Suppressor macrophage treated with lipopolysaccharide for 4 hours (primary cell): Measurements from ENCODE around the gene LHX3.

Experiments used
- DNase-seq: peaks from one replicate; pipeline ENCODE4 v3.0.0-alpha.2; 2020

The LHX3 gene

GRCh38 chr9:136226680-136227407, 21.9 kb upstream of the LHX3 start:
- DNase-seq, result no peak

- peak; percentile 46 for DNase-seq
Measured at GRCh38 chr9:136225748-136226679, 21.1 kb upstream of the LHX3 start.

- no peak for DNase-seq
Measured at GRCh38 chr9:136225366-136225747, 20.4 kb upstream of the LHX3 start.

GRCh38 chr9:136223871-136224640, 19.1 kb upstream of the LHX3 start:
- no peak for DNase-seq

GRCh38 chr9:136222906-136223285, 18.0 kb upstream of the LHX3 start:
- no peak for DNase-seq

DNA sequence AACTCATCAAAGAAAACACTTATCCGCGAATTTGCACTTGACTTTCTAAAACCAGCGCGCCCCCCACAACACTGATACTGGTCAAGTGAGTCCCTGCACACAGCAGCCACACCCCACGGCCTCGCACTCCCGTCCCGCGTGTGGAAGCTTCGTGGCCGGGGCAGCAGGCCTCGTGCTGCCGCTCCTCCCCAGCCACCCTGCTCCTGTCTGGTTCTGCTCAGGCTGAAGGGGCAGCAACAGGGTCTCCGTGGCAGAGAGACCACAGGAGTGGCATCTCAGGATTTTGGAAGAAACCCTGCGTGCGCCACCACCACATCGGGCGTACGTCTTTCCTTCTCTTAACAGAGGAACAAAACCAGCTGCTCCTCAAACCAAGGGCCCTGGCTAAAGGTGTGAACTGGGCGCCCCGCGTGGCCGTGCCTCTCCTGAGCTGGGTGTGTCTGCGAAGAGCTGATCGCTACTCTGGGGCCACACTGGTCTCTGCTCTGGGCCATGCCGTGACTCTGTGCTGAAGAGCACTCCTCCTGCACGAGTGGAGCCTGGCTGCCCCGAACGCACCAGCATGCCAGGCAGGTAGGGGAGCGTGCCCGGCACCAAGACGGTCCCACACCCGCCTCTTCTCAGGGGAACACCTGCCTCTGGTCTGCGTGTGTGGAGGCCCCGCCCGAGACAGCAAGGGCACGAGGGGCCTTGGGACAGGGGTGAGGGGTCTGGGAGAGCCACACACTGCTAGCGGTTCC, 17.4 kb upstream of the LHX3 start:
- DNase-seq, result no peak

- DNase-seq, result no peak
Measured at GRCh38 chr9:136220017-136220729, 15.2 kb upstream of the LHX3 start.

GRCh38 chr9:136219276-136219675, 14.3 kb upstream of the LHX3 start:
- DNase-seq, result no peak

- no peak for DNase-seq
Measured at GRCh38 chr9:136218673-136219072, 13.7 kb upstream of the LHX3 start.

GRCh38 chr9:136218271-136218670, 13.3 kb upstream of the LHX3 start:
- DNase-seq, result no peak

- no peak for DNase-seq
Measured at GRCh38 chr9:136216541-136217244, 11.8 kb upstream of the LHX3 start.

GRCh38 chr9:136213733-136214132, 8.8 kb upstream of the LHX3 start:
- DNase-seq, result no peak

GRCh38 chr9:136212345-136212950, 7.5 kb upstream of the LHX3 start:
- DNase-seq, result no peak

- DNase-seq, result no peak
Measured at GRCh38 chr9:136211441-136212344, 6.8 kb upstream of the LHX3 start.

DNA sequence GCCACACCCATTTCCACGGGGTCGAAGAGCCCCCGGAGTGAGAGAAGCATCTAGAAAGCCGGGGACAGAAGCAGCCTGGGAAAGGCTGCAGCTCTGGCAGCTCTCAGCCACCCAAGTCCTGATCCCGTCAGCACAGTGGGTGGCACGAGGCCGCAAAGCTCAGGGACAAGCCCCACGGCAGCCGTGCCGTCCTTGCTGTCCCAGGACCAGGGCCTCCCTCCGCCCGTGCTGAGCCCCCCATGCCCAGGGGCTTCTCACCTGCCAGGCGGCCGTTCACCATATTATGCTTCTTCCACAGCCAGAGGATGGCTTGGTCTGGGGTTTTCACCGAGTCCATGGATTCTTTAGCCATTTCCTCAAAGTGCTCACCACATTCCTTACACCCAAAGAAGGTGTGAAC, 6.1 kb upstream of the LHX3 start:
- DNase-seq, result no peak

GRCh38 chr9:136210276-136210675, 5.3 kb upstream of the LHX3 start:
- DNase-seq, result no peak

DNA sequence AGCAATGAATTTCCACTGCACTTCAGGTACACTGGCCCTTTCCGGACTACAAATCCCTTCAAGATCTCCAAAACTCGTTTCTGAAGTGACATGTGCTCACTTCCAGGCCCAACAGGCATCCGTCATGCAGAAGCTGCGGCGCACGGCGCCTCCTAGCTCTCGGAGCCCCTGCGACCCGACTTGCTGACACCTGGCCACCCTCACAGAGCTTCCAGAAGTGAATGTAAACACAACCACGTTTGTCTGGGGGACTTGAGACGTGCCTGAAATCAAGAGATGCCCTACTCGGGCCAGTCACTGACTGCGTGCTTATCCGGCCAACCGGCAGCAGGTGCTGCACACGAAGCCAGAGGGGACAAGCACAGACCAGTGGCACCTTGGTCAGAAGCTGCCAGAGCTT, 4.9 kb upstream of the LHX3 start:
- no peak for DNase-seq

DNA sequence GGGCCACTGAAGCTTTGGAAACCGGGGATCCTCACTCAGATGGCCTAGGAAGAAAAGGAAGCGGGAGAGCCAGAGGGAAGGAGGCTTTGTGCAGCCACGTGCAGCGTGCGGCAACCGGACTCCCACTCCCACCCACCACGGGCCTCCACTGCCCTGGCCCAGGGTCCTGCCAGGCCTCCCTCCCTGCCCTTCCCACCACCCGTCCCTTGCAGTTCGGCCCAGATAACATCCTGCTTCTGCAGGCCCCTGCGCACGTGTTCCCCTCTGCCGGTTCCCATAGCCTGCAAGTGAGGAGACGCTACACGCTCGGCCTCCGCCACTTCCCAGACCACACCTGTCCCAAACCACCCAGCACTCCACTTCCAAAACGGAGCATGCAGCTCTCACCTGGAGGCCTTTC, 4.3 kb upstream of the LHX3 start:
- DNase-seq, result no peak

DNA sequence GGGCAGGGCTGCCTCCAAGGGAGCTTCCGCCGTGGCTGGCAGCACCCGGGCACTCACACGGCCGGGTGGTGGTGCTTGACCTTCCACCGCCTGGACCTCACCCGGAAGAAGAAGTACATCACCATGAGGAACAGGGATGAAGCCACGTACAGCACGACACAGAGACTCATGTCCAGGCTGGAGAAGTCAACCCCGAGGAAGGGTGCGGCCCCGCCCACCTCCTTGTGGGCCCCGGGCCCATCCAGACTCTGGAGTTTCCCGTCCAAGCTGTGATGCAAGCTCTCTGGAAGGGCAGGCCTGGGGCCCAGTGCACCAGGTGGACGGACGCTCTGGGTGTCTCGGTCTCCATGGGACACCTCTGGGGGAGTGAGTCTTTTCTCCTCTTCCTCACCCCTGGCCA, 3.7 kb upstream of the LHX3 start:
- no peak for DNase-seq

DNA sequence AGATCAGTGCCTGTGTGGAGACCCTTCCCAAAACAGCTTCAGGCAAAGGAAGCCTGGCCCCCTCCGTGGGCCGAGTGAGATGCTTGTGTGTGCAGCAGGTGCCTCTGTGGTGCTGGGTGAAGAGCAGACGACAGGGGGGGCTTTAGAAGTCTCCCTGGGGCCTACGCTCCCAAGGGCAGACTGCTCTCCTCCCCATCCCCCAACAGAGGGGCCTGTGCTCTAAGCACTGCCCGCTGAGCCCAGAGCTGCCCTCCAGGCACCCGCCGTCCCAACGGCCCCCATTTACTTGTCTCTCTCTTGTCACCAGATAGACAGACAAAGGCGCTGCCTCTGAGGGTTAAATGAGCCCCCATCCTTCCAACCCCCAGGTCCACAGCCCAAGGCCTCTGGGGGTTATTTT, 2.7 kb upstream of the LHX3 start:
- DNase-seq, result no peak
